Skin epidermis (tissue), 12 donors: ENCODE results near the gene POU3F1.

ENCODE experiments used
- H3K27ac ChIP-seq, 21 experiments: fragments of 200-600 bp; sonication (generic) in 11 of 21; one replicate each; pipeline ENCODE4 v1.5.0; 2020; ENCODE audit warnings: mild to moderate bottlenecking in 3 of 21, inconsistent platforms in 2 of 21, moderate library complexity in 2 of 21
- H3K4me3 ChIP-seq, 7 experiments: fragments of 200-600 bp; sonication (generic) in 2 of 7; one replicate each; pipeline ENCODE4 v1.5.0; 2020; ENCODE audit warnings: inconsistent platforms in 2 of 7, mild to moderate bottlenecking in 2 of 7, moderate library complexity in 1 of 7

POU3F1 gene

DNA sequence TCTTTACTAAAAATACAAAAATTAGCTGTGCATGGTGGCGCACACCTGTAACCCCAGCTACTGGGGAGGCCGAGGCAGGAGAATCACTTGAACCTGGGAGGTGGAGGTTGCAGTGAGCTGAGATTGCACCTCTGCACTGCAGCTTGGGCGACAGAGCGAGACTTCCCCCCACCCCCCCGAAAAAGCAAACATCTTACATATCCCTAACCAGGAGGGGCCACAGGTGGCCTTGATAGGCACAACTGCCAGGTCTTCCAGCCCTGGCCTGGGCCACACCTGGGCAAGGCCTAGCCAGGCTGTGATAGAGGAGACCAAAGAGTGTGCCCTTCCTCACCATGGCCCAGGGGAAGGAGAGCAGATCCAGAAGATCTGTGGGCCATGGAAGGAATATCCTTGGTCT lies 28.6 kb upstream of the POU3F1 start:
- no peak overlapping the region for H3K27ac ChIP-seq
- H3K4me3 ChIP-seq = no peak overlapping the region

DNA sequence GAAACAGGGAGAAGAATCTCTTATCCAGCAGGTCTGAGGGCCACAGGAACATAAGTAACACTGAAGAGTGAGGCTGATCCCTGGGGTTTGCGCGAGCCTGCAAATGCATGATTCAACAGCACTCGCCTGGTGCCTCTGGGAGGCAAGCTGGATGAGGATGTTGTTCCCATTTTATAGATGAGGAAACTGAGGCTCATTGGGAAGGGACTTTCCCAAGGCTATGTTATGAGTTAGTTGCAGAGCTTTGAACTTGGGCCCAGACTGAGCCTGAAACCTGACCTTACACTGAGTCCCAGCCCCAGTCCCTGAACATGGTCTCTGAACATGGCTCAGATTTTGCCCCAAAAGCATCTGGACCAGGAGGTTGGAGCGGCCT lies 27.7 kb upstream of the POU3F1 start:
- H3K27ac ChIP-seq = peak overlapping the region in 10 of 21 experiments; percentile 20 to 86 (median 62)
- no peak overlapping the region for H3K4me3 ChIP-seq

DNA sequence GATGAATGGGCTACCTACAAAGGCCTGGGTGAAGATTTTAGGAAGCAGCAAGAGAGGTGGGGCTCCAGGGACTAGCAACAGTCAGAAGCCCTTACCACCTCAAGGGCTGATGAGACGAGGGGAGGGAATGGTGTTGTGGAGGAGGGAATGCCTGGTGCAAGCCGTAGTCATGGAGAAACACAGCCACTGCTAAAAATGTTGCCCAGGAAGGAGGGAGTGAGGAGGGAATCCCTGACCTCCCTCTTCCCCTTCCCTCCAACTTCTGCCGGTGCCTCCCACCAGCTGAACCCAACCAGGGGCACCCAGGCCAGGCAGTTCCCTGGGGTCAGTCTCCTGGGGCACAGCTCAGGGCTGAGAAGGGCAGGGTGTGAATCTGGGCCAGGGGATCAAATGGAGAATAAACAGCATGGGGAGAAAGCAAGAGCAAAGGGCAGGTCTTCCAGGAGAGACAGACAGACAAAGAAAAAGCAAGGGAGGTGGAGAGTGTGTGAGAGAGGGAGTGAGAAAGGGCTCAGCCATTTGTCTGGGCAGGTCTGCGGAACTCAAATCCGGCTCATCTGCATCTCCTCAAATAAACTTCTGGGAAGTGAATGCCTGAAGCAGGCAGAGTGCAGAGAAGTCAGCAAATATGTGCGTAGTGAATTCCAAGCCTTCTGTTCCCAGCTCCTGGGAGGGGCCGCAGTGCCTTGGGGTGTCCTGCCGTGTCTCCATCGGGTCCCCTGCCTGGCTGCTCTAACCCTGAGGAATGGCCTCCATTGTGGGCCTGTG lies 27.1 kb upstream of the POU3F1 start:
- H3K4me3 ChIP-seq = no peak overlapping the region

DNA sequence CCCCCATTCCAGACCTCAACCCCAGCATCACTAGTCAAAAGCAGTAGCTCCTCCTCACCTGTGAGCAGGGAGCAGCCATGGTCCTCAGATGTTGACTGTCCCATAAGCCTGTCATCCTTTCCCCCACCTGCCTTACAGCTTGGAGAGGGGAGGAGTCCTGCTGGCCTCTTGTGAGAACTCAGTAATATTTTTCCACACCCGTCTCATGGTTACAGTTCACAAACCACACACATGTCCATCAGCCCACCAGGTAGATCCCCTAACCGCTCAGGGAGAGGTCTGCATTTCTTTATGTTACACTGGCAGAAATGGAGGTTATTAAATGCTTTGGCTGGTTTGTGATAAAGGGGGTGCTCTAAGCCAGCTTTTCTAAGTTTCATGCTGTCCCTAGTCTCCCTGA lies 26.3 kb upstream of the POU3F1 start:
- Histone ChIP-seq H3K27ac (peak overlapping the region in 14 of 21 experiments; percentile 20 to 86 (median 64)), H3K4me3 (no peak overlapping the region)

More for the DNA sequence above, 27.1 kb upstream of the POU3F1 start:
- peak overlapping the region in 17 of 21 experiments; percentile 20 to 86 (median 63) for H3K27ac ChIP-seq

DNA sequence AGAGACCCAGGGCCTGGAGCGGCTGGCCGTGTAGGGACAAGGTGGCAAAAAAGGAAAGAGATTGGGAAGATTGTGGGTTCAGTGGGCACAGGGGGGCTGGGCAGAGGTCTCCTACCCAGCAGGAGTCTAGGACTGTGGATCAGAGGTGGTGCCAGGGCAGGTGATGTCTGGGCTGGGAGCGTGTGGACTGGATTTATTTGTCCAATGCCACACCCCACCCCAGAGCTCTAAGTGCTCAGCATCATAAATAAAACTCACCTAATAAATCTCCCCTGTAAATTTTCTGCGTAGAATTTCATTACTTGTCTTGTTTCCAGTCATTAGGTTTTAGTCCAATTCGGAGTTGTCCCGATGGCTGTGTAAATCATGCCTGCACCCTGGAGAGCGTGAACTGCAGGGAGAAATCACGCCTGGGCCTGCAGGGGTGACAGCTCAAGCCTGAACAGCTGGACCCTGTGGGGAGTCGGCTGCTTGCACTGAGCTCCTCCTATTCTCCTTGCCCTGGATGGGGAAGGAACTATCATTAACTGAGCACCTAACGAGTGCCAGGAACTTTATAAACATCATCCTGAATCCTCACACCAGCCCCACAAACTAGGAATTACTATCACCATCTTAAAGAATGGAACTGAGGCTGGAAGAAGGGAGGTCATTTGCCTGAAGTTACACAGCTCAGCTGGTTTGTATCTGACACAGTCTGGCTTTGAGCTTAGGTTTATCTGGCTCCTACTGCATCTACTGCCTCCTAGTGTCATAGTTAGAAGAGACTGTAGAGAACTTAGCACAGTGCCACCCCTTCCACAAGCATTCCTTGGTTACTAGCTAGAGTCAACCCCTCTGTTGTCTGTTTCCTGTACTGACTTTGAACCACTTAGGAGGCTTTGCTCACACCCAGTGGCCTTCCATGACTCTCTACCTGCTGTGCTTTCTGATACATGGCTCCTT lies 25.0 kb upstream of the POU3F1 start:
- no peak overlapping the region for H3K4me3 ChIP-seq
- peak overlapping the region in 6 of 21 experiments; percentile 4 to 71 (median 36) for H3K27ac ChIP-seq

DNA sequence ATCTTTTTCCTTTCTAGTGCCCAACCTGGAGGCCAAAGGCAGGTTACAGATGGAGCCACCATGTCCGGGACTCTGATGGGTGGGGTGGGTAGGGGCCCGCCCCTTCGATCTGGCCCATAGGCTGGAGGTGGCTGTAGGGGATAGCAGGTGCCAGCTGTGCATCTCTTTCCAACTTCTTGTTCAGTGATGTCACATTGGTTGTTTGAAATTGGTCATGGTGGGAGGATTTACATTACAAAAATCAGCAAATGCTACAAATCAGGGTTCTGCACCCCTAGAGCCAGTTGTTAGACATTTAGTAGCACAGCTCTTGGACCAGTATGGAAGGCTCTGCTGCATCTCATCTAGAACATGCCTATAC lies 22.4 kb upstream of the POU3F1 start:
- Histone ChIP-seq H3K4me3 (no peak overlapping the region), H3K27ac (no peak overlapping the region)

DNA sequence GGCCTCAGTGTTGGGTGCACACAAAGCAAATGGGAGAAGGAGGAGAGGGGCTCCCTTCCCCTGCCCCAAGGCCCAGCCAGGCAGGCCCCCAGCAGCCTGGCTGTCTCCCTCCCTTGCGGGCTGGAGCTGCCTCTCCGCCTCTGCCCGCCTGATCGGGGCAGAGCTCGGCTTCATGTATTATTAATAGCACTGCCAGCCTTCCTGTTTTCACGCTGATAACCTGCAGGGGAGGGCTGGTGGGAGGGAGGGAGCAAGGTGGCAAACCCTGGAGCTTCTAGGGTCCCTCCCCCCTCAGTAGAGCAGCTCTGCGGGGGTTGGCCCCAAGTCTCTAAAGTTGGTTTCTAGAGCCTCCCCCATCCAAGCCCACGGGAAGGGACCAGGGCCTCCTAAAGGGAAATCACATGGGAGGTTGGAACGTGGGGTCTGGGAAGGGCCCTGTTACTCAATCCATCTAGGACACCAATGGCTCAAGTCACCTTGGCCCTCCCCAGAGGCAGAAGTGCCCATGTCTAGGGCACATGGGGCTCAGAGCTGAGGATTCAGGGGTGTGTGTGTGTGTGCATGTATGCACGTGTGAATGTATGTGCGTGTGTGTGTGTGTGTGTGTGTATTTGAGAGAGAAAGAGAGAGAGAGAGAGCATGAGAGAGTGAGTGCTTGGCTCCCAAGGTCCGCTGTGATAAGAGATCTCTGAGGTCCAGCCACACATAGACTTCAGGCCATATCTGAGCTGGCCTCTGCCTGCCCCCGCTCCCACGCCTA lies 21.8 kb upstream of the POU3F1 start:
- H3K4me3 ChIP-seq = no peak overlapping the region
- no peak overlapping the region for H3K27ac ChIP-seq

DNA sequence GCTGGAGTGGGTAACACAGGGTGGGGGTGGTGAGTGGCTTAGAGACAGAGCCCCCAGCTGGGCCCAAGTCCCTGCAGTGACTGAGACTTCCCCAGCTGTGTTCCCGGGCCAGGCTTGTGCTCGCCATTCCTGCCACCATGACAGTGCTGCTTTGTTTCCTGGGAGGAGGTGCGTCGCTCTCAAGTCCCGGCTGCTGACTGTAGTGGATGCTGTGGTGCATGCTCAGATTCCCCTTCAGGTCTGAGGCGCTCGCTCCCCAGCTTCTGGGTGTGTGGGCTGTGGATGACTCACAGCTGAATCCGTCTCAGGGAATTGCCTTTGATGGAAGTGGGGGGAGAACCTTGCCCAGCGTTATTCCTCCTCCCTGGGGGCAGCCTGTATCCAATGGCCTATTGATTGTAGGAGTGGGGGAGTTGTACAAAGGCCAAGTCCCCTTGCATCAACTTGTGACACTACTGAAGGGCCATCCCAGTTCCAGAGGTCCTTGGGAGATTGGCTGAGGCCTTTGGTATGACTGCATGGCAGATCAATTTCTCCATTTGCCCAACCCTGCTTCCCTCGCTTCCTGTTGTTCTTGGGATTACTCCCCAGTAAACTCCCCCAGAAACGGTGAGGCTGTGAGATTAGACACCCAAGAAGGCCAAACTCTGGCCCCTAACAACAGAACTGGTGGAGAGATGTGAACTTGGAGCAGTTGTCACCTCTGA lies 17.8 kb upstream of the POU3F1 start:
- Histone ChIP-seq H3K27ac (peak overlapping the region in 8 of 21 experiments; percentile 8 to 55 (median 46)), H3K4me3 (no peak overlapping the region)

DNA sequence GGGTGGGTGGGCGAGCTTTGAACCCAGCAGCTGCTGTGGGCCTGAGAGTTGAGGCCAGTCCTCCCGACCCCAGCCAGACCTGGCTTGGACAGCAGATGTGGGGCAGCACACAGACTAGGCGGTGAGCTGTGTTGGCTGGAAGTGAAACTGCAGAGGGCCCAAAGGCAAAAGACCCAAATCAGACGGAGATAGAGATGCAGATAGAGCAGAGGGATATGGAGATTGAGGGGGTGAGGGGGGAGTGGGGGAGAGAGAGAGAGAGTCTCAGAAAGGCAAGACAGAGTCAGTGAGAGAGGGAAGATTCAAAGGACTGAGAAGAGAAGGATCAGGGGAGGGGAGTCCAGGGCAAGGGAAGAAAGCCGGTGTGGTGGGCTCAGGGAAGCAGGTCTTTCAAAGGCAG lies 17.0 kb upstream of the POU3F1 start:
- Histone ChIP-seq H3K4me3 (no peak overlapping the region), H3K27ac (peak overlapping the region in 5 of 21 experiments; percentile 4 to 54 (median 48))

DNA sequence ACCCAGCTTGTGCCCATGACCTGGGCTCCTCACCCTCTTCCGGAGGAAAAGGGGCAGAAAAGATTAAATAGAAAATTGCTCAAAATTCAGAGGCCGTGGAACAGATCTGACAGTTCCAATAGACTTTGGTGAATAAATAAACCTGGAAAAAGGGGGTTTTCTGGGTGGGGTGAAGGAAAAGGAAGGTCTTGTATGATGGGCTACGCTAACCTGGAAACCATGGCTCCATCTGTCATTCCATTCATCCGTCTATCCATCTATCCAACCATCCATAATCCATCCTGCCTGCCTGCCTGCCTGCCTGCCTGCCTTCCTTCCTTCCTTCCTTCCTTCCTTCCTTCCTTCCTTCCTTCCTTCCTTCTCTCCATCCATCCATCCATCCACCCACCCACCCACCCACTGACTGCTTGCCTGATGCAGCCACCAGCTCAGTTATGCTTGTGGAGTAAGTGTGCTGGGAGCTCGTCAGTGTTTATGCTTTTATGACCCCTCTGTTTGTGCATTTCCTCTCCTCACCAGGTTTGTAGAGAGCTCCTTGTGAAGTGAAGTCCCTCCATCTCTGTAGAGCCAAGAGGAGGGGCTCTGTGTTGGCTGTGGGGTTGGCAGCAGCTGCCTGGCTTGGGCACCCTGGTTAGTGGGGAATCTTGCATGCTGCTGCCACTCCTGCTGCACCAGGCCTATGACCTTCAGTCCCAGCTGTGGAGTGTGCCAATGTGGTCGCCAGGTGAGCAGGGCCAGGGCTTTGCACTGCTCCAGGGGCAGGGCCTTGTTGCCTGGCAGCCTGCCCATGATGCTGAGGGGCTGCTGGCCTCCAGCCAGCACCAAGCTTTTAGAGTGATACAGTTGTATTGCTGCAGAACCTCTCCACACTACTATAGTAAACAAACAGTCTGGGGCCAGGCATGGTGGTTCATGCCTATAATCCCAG lies 16.0 kb upstream of the POU3F1 start:
- peak overlapping the region in 1 of 21 experiments; percentile 1 for H3K27ac ChIP-seq
- H3K4me3 ChIP-seq = no peak overlapping the region

DNA sequence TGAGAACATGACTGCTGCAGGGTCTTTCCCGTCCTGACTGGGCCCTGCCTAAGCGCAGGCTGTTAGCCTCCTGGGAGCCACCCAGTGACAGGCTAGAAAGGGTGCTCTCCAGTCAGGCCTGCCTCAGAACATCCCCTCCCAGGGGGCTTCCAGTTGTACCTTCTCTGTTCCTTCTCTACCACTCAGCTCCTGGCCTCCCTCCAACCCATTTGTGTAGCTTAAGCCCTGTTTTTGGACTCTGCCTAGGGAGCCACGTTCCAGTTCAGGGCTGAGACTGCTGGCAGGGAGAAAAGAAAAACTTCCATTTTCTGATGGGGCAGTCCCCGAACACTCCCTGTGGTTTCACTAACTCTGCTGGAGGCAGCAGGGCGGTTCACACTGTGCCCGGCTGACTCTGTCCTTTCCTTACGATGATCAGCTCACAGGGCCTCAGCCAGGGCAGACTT lies 15.3 kb upstream of the POU3F1 start:
- no peak overlapping the region for H3K4me3 ChIP-seq
- H3K27ac ChIP-seq = peak overlapping the region in 1 of 21 experiments; percentile 1

DNA sequence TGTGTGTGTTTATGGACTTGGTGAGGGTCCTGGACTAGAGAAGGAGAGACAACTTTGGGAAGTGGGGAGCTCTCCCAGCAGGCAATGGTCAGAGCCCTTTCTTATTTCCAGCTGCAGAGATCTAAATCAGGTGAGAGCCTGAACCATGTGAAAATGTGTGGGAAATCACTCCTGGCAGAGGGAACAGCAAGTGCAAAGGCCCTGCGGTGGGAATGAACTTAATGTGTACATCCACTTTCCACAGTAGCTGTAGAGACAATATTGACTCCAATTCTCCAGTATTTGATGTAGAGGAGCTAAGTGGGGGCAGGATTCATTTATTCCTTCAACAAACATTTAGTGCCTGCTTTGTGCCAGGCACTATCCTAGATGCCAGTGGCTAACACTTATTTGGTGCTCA lies 14.7 kb upstream of the POU3F1 start:
- Histone ChIP-seq H3K27ac (peak overlapping the region in 1 of 21 experiments; percentile 1), H3K4me3 (no peak overlapping the region)

DNA sequence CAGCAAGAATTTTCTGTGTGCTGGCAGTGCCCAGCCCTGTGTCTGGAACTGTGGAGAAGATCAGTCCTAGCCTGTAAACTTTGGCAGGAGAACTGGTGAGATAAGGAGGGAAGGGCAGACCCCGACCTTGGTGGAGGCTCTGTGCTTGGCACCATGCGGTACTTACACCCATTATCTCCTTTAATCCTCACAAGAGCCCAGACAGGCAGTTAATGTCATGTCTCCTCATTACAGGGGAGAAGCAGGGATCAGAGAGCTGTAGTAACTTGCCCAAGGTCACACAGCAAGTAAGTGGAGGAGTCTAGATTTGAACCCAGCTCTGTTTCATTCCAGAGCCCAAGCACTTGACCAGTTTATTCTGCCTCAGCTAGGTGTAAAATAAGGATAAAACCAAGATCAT lies 13.9 kb upstream of the POU3F1 start:
- Histone ChIP-seq H3K27ac (peak overlapping the region in 3 of 21 experiments; percentile 42 to 54 (median 54)), H3K4me3 (no peak overlapping the region)

DNA sequence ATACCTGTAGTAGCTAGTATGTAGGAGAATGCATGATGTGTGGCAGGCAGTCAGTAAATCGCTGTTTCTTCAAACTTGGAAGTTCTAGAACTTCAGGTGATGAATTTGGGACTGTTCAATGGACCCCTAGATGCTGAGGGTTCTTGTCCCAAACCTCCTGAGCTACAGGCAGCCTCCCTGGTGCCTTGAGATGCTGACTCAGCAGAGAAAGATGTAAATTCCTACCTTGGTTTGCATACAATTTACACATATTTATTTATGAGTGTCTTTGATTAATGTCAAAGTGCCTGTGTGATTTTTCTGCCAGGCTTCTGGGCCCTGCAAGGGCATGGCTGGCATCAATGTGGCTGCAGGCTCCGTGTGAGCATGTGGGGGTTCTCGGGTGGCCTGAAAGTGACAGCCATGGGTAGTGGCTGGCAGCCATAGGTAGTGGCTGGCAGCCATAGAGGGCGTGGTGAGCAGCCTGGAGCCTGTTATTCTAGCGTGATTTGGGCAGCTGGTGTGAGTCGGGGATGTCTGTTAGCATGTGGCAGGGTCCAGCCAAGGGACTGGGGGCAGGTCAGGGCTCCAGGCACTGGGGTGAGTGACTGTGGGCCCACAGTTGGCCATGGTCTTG lies 13.2 kb upstream of the POU3F1 start:
- H3K4me3 ChIP-seq = no peak overlapping the region
- peak overlapping the region in 3 of 21 experiments; percentile 42 to 54 (median 54) for H3K27ac ChIP-seq

DNA sequence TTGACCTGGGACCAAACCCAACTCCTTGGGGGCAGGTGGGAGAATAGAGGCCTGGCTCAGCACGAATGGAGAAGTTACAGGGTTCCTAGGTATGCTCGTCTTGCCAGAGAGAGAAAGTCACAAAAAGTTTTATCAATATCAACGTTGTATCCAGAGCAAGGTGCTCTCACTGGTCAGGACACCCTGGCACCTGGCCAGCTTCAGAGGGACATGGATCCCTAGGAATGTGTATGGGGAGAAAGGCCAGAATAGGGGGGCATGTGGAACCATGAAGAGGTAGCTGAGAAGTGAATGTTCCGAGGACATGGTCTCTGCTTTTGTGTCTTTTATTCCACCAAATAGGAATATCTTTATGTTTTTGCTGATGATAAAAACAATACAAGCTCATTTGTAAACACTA lies 9.4 kb upstream of the POU3F1 start:
- H3K27ac ChIP-seq = no peak overlapping the region
- H3K4me3 ChIP-seq = no peak overlapping the region

DNA sequence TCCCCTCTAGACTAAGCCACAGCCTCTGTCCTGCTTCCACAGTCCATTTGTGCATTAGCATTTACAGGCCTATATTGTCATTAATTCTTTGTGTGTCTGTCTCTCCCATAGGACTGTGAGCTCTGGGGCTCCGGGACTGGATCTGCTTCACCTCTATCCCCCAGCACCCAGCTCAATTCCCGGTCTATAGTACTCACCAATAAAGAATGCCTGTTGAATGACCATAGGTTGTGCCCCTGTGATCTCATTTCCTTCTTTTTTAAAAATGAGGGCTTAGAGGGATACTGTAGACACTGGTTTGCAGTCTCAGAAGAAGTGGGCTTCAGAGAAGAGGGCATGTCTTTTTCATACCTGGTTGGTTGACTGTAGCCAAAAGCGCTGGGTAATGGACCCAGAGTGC lies 8.8 kb upstream of the POU3F1 start:
- H3K27ac ChIP-seq = no peak overlapping the region
- H3K4me3 ChIP-seq = no peak overlapping the region

DNA sequence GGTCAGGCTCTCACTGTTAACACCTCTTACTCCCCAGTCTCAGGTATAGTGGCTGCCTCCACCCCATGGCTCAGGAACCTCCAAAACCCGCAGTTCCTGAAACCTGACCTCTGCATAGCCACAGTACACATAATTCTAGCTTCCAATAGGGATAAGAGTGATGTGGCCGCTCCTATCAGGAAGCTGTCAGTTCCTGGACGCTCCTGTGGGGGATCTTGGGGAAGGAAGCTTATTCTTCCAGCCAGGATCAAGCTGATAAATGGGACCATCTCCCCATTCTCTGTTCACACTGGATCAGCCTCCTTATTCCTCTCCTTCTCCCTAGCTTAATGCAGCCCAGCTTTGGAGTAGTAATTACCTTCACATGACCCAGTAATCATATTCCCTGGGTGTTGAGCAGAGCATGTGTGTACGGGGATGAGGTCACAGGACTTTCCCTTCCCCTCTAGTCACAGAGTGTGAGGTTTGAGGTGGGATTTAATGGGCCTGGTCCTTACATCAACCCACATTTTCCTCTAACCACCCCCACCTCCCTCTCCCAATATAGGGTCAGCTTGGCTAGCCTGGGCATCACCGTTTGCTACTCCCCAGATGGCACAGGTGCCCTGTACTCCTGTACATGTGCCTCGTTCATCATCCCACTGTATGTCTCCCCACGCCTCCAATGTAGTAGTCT lies 7.0 kb upstream of the POU3F1 start:
- Histone ChIP-seq H3K27ac (no peak overlapping the region), H3K4me3 (no peak overlapping the region)
